Activated CD8-positive, alpha-beta T cell treated with anti-CD3 and anti-CD28 coated beads for 36 hours (primary cell): ENCODE data around the gene BRAP. TPM values are rescaled to one million over a fixed set of nuclear protein-coding genes. Genes with fewer than 3 reads are reported as not detected.
"Not testable (repeated sequence)": the region's sequence is repeated elsewhere in the genome, so short reads cannot be mapped to it uniquely, and the experiment has no call there.

Source experiments
- ATAC-seq: fragments of 200-7000 bp; cut with Tn5 transposase; one replicate; pipeline ENCODE4 v1.10.0; 2021; ENCODE audit warnings: mild to moderate bottlenecking, moderate library complexity
- CTCF ChIA-PET: fragments of 350-600 bp; sonication (Branson Sonifier 250); formaldehyde crosslinking; loops from one replicate; lab custom pipeline; 2021; ENCODE audit warnings: antibody characterized with exemption; lab: Charles Lee
- POLR2A ChIA-PET: fragments of 350-600 bp; sonication (Branson Sonifier 250); formaldehyde crosslinking; loops from one replicate; lab custom pipeline; 2021; ENCODE audit warnings: antibody characterized with exemption; lab: Charles Lee
- DNase-seq: peaks from one replicate; pipeline ENCODE4 v3.0.0-alpha.2; 2020
- H3K27ac Mint-ChIP-seq: one replicate; pipeline ENCODE4 v1.8.0; 2021; ENCODE audit warnings: mild to moderate bottlenecking, mixed read lengths
- H3K27me3 Mint-ChIP-seq: one replicate; pipeline ENCODE4 v1.8.0; 2021; ENCODE audit warnings: mixed read lengths
- H3K36me3 Mint-ChIP-seq: one replicate; pipeline ENCODE4 v1.8.0; 2021; ENCODE audit warnings: low read depth, mixed read lengths
- H3K4me1 Mint-ChIP-seq: one replicate; pipeline ENCODE4 v1.8.0; 2021; ENCODE audit warnings: low read depth, mixed read lengths
- H3K4me3 Mint-ChIP-seq: one replicate; pipeline ENCODE4 v1.8.0; 2021; ENCODE audit warnings: mild to moderate bottlenecking, moderate library complexity, mixed read lengths
- H3K9me3 Mint-ChIP-seq: one replicate; pipeline ENCODE4 v1.8.0; 2021; ENCODE audit warnings: mixed read lengths
- CTCF ChIP-seq: fragments of 200-600 bp; IDR thresholded peaks from one replicate; pipeline ENCODE4 v1.8.0; 2022; ENCODE audit warnings: antibody characterized with exemption, mild to moderate bottlenecking
- intact Hi-C: fragments of 100-400 bp; cut with micrococcal nuclease; formaldehyde crosslinking; loops from one replicate; pipeline ENCODE4 v1.10.0; 2022
- total RNA-seq, 2 experiments: library from RNA; stranded (reverse); gene quantifications; one replicate each; pipeline ENCODE4 v1.2.3, GENCODE V29; 2021

Gene BRAP
- total RNA-seq, 2 experiments from 2014 or later: 16.3 to 16.9 TPM

DNA sequence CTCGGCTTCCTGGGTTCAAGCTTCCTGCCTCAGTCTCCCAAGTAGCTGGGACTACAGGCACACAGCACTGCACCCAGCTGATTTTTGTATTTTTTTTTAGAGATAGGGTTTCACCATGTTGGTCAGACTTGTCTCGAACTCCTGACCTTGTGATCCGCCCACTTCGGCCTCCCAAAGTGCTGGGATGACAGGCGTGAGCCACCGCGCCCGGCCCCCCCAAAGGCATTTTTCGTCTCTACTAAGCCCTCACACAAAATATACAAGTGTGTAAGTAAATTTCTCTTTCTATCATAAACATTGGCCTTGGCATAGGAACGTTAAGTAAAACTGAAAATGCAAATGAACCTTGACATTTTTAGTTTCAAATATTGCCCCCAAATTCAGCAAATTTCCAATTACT lies 2.2 kb upstream of the BRAP start:
- peaks cover 11% of the 10 kb centered on the region for H3K36me3 Mint-ChIP-seq
- peaks cover 24% of the 10 kb centered on the region for H3K4me1 Mint-ChIP-seq
- DNase-seq (no peak), ATAC-seq (no peak)
- intact Hi-C loops: no loop called here
- CTCF ChIA-PET: no interaction called here
- H3K27me3 Mint-ChIP-seq: no peaks in the 10 kb centered on the region
- no peak for TF ChIP-seq CTCF
- no peak overlapping the region for H3K4me3 Mint-ChIP-seq
- no peak overlapping the region for H3K27ac Mint-ChIP-seq
- no peaks in the 10 kb centered on the region for H3K9me3 Mint-ChIP-seq
- POLR2A ChIA-PET: no interaction called here

DNA sequence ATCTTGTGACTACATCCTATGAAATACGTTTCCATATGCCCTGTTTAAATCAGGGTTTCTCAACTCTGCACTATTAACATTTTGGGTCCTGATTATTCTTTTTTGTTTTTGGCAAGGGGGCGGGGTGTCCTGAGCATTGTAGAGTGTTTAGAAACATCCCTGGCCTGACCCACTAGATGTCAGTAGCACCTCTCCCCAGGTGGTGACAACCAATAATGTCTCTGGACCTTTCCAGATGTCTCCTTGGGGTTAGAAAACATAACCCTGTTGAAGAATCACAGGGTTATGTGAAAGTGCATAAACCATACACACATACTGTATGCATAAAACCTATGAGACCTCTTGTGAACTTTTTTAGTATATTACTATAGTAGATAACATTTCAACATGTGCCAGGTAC lies 1.5 kb upstream of the BRAP start:
- ATAC-seq: no peak
- Mint-ChIP-seq H3K27ac (peak overlapping the region; percentile 10), H3K36me3 (peaks cover 16% of the 10 kb centered on the region), H3K4me3 (peak overlapping the region; percentile 95), H3K9me3 (no peaks in the 10 kb centered on the region), H3K4me1 (peaks cover 27% of the 10 kb centered on the region), H3K27me3 (no peaks in the 10 kb centered on the region)
- peak; percentile 9 for TF ChIP-seq CTCF
- ChIA-PET CTCF (no interaction called here), POLR2A (no interaction called here)
- DNase-seq: peak; percentile 25
- intact Hi-C loops: no loop called here

- no peak for ATAC-seq
- CTCF ChIA-PET: no interaction called here
- no peaks in the 10 kb centered on the region for H3K27me3 Mint-ChIP-seq
- DNase-seq: no peak
- H3K9me3 Mint-ChIP-seq: no peaks in the 10 kb centered on the region
- POLR2A ChIA-PET: interaction anchor here (0.6 to 2.1 kb wide), 8 partner anchors 8 to 213 kb away, joined by 3 to 9 read pairs (median 6); no protein-coding TSS in a partner anchor
- H3K36me3 Mint-ChIP-seq: peaks cover 17% of the 10 kb centered on the region
- intact Hi-C loops: no loop called here
- peaks cover 27% of the 10 kb centered on the region for H3K4me1 Mint-ChIP-seq
- peak overlapping the region; percentile 95 for H3K4me3 Mint-ChIP-seq
- peak overlapping the region; percentile 97 for H3K27ac Mint-ChIP-seq
- TF ChIP-seq CTCF: no peak
These were observed 884 bp upstream of the BRAP start for GRCh38 chr12:111686574-111687105.

DNA sequence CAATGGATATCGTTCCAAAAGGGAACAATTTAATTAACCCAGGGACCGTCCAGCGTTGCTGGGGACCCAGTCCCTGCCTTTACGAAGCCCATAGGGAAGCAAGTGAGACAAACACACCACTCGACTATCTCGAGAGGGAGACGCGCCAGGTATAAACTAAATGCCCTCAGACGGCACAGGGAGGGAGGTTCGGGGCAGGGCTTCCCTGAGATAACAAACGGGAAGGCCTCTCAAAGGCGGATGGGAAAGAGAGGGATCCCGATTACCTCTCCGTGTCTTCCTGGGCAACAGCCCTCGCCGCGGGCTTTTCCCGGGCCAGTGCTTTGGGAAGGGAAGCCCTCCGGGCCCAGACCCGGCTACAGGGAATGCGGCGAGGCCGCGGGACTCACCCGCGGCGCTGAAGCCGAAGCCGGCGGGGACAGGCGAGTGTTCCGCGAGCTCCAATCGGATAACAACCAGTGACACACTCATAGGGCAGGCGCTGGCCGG lies 390 bp downstream of the BRAP start:
- ATAC-seq (no peak), DNase-seq (peak; percentile 20)
- Mint-ChIP-seq H3K27ac (peak overlapping the region; percentile 94), H3K27me3 (no peaks in the 10 kb centered on the region), H3K9me3 (no peaks in the 10 kb centered on the region), H3K4me1 (peaks cover 27% of the 10 kb centered on the region), H3K4me3 (peak overlapping the region; percentile 95), H3K36me3 (peaks cover 16% of the 10 kb centered on the region)
- CTCF ChIA-PET: interaction anchor here (1.5 to 1.8 kb wide), 2 partner anchors 127 to 288 kb away, joined by 4 to 9 read pairs; no protein-coding TSS in a partner anchor
- no peak for TF ChIP-seq CTCF
- intact Hi-C loops: no loop called here
- POLR2A ChIA-PET: interaction anchor here (0.7 to 2.1 kb wide), 14 partner anchors 9 to 319 kb away, joined by 3 to 9 read pairs (median 4); no protein-coding TSS in a partner anchor

GRCh38 chr12:111684485-111685198 lies 1.1 kb downstream of the BRAP start:
- Mint-ChIP-seq H3K4me3 (peak overlapping the region; percentile 95), H3K4me1 (peaks cover 27% of the 10 kb centered on the region), H3K27ac (peak overlapping the region; percentile 94), H3K36me3 (peaks cover 16% of the 10 kb centered on the region)
- intact Hi-C loops, H3K27me3 Mint-ChIP-seq, H3K9me3 Mint-ChIP-seq, ATAC-seq, DNase-seq: not testable (repeated sequence)
- ChIA-PET CTCF (interaction anchor here (1.1 to 1.8 kb wide), 3 partner anchors 19 to 288 kb away, joined by 3 to 9 read pairs (median 4); no protein-coding TSS in a partner anchor), POLR2A (interaction anchor here (0.7 to 2.1 kb wide), 5 partner anchors 9 to 351 kb away, joined by 3 to 8 read pairs (median 3); no protein-coding TSS in a partner anchor)
